Body of pancreas (tissue), 4 donors: ENCODE results near the gene ZDHHC17. TPM values are rescaled to one million over a fixed set of nuclear protein-coding genes. Genes with fewer than 3 reads are reported as not detected.
A peak's percentile ranks its signal among the peaks of the same experiment; 100 is the strongest.

ENCODE experiments used
- ATAC-seq: fragments of 150-250 bp; one replicate; pipeline ENCODE4 v1.9.1; 2016
- DNase-seq, 4 donors: peaks; one replicate each; pipeline ENCODE4 v3.0.0-alpha.2; 2019
- H3K27ac ChIP-seq, 4 donors: fragments of 200-600 bp; sonication (generic); 1 replicate in 3 of 4; 2 replicates in 1 of 4; pipeline versions ENCODE4 v1.5.1 to v1.6.1; 2016 to 2019; ENCODE audit warnings: mild to moderate bottlenecking in 1 of 4, mixed read lengths in 1 of 4, moderate library complexity in 1 of 4
- H3K27me3 ChIP-seq, 2 donors: fragments of 200-600 bp; sonication (generic); one replicate each; pipeline ENCODE4 v1.6.0; 2016; ENCODE audit warnings: mild to moderate bottlenecking in 1 of 2
- H3K36me3 ChIP-seq, 2 donors: fragments of 200-600 bp; sonication (generic); replicated peaks in 1 of 2; 2 replicates each; pipeline ENCODE4 v1.5.1; 2016; ENCODE audit warnings: low read depth in 2 of 2; ENCODE audit not compliant: insufficient read depth in 1 of 2
- H3K4me1 ChIP-seq: fragments of 200-600 bp; sonication (generic); one replicate; pipeline ENCODE4 v1.6.0; 2016
- H3K4me3 ChIP-seq, 2 donors: fragments of 200-600 bp; sonication (generic); 1 replicate in 1 of 2; 2 replicates in 1 of 2; pipeline ENCODE4 v1.5.1; 2016 to 2019
- H3K9me3 ChIP-seq, 3 donors: fragments of 200-600 bp; sonication (generic); 1 replicate in 2 of 3; 2 replicates in 1 of 3; pipeline ENCODE4 v1.5.1; 2016
- POLR2A ChIP-seq, 3 donors: fragments of 450-650 bp; IDR thresholded peaks; one replicate each; pipeline ENCODE4 v1.6.1; 2016; ENCODE audit warnings: antibody characterized with exemption in 3 of 3, mild to moderate bottlenecking in 2 of 3
- WGBS, 2 donors: methylation state at CpG; one replicate each; pipeline ENCODE4 v1.1.5; 2017; 5-methylcytosine and 5-hydroxymethylcytosine counted together
- intact Hi-C: fragments of 100-400 bp; cut with DNase I; formaldehyde crosslinking; loops from one replicate; pipeline ENCODE4 v1.15.1; 2023
- total RNA-seq, 2 donors: library from RNA; depleted of rRNA; stranded (reverse); fragments of >200 nt; gene quantifications; one replicate each; pipeline ENCODE4 v1.1.0, GENCODE V29; 2016
- TF ChIP-seq, protein P1 (sequence below), 7 experiments: fragments of 450-650 bp in 4 of 7; fragments of 200-600 bp in 3 of 7; sonication (generic) in 3 of 7; IDR thresholded peaks; one replicate each; pipeline ENCODE4 v1.5.1; 2016 to 2019; ENCODE audit warnings: antibody characterized with exemption in 7 of 7

The ZDHHC17 gene
- total RNA-seq, 2 donors from 2014 or later: 21.1 to 33.7 TPM

DNA sequence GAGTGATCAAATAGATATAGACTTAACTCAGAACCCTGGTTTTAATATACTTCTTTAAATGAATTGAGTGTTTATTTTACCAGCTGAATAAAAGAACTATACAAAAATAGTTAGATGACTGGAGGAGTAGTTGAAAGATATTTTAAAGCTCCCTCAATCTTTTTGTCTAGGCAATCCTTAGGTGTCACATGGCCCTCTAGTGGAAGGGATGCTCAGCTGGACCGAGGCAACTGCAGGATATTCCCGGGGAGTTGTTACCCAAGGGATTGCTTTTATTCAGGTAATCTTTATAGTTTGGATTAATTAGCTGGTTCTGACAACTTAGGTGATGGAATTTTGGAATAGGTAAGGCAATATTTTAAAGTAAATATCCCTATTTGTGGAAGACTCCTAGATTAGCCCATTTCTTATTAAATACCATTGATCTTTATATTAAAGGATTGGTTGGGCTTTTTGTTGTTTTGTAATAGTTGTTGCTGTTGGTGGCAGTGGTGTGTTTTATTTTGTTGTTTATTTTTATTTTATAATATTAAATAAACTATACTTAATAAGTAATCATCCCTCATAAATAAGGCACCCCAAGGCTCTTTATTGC, 57.1 kb downstream of the ZDHHC17 start:
- WGBS, 2 donors: 17 to 28% methylated on average over 2 of the region's 2 CpGs
- TF ChIP-seq, protein P1, sequence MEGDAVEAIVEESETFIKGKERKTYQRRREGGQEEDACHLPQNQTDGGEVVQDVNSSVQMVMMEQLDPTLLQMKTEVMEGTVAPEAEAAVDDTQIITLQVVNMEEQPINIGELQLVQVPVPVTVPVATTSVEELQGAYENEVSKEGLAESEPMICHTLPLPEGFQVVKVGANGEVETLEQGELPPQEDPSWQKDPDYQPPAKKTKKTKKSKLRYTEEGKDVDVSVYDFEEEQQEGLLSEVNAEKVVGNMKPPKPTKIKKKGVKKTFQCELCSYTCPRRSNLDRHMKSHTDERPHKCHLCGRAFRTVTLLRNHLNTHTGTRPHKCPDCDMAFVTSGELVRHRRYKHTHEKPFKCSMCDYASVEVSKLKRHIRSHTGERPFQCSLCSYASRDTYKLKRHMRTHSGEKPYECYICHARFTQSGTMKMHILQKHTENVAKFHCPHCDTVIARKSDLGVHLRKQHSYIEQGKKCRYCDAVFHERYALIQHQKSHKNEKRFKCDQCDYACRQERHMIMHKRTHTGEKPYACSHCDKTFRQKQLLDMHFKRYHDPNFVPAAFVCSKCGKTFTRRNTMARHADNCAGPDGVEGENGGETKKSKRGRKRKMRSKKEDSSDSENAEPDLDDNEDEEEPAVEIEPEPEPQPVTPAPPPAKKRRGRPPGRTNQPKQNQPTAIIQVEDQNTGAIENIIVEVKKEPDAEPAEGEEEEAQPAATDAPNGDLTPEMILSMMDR (IDR thresholded peaks at IDR 0.05): peak in 6 of 7 experiments; percentile 15 to 51 (median 34)
- no peak for TF ChIP-seq POLR2A (IDR thresholded peaks at IDR 0.05)
- intact Hi-C loops: no loop called here
- Histone ChIP-seq H3K36me3 (peaks cover 0 to 5% of the 10 kb centered on the region in 2 donors), H3K9me3 (no peaks in the 10 kb centered on the region), H3K27me3 (no peaks in the 10 kb centered on the region), H3K27ac (no peak overlapping the region), H3K4me1 (no peaks in the 10 kb centered on the region), H3K4me3 (no peak overlapping the region)
- peak in 3 of 4 donors; percentile 13 to 46 (median 23) for DNase-seq
- ATAC-seq: no peak

DNA sequence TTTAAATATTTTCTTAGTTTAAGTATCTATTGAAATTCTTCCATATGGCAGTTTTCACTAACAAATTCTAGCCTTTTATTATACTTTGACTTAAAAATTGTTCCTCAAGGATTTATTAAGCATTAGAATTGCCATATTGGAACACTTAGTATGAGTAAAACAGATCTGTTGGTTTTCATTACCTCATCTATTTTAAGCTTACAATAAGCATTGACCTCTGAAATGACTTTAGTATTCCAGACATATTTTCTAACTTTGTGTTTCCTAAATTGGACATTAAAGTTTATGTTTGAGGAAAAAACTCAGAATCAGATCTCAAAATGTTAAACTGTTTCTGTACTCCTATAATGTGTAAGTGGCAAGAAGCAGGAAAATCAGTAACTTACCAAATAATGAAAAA, 66.5 kb downstream of the ZDHHC17 start:
- H3K36me3 ChIP-seq: peaks cover 0 to 12% of the 10 kb centered on the region in 2 donors
- no peaks in the 10 kb centered on the region for H3K4me1 ChIP-seq
- H3K27ac ChIP-seq: no peak overlapping the region
- TF ChIP-seq POLR2A (IDR thresholded peaks at IDR 0.05): no peak
- TF ChIP-seq, protein P1 (IDR thresholded peaks at IDR 0.05): no peak
- intact Hi-C loops: no loop called here
- ATAC-seq: no peak
- DNase-seq: no peak
- H3K4me3 ChIP-seq: no peak overlapping the region
- no peaks in the 10 kb centered on the region for H3K27me3 ChIP-seq
- H3K9me3 ChIP-seq: no peaks in the 10 kb centered on the region

DNA sequence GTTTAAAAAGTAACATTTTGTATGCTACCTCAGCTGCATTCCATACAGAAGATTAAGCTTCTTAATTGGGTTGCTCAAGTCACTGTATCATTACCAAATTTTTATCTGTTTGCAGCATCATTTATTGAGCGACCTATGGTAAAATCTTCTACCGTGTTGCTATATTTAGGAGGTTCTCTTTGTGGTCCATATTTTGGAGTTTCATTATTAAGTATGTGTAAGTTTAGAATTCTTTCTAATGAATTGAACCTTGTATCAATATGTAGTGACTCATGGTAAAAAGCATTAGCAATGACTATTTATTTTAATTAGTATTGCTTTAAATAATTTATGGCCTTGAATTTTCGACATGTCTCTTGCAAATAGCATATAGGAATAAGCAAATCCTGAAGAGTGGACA, 72.7 kb downstream of the ZDHHC17 start:
- no peak for TF ChIP-seq POLR2A (IDR thresholded peaks at IDR 0.05)
- TF ChIP-seq, protein P1 (IDR thresholded peaks at IDR 0.05): no peak
- intact Hi-C loops: no loop called here
- H3K27me3 ChIP-seq: no peaks in the 10 kb centered on the region
- no peaks in the 10 kb centered on the region for H3K9me3 ChIP-seq
- WGBS, 2 donors: 79 to 94% methylated on average over 3 of the region's 3 CpGs
- H3K27ac ChIP-seq: no peak overlapping the region
- ATAC-seq (no peak), DNase-seq (no peak)
- peaks cover 8% of the 10 kb centered on the region for H3K4me1 ChIP-seq
- no peak overlapping the region for H3K4me3 ChIP-seq
- peaks cover 0 to 5% of the 10 kb centered on the region in 2 donors for H3K36me3 ChIP-seq

DNA sequence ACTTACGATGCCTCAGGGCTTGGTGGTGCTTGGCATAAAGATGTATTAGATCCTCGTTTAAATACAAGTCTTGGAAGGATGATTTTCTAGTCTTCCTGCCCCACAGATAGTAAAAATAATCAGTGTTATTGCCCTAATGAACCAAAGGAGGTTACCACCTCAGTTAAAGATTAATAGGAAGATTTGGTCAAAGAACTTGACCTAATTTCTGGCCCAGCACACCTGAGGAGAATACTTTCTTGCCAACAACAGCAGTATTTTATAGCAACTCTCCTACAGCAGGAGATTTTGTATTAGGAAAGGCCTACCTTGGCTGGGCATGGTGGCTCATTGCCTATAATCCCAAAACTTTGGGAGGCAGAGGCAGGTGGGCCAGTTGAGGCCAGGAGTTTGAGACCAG, 83.3 kb downstream of the ZDHHC17 start:
- Histone ChIP-seq H3K36me3 (peaks cover 5 to 10% of the 10 kb centered on the region in 2 donors), H3K4me1 (no peaks in the 10 kb centered on the region), H3K9me3 (no peaks in the 10 kb centered on the region), H3K4me3 (no peak overlapping the region), H3K27me3 (no peaks in the 10 kb centered on the region), H3K27ac (no peak overlapping the region)
- TF ChIP-seq, protein P1 (IDR thresholded peaks at IDR 0.05): no peak
- TF ChIP-seq POLR2A (IDR thresholded peaks at IDR 0.05): no peak
- DNase-seq: no peak
- WGBS, 2 donors: 76 to 79% methylated on average over 2 of the region's 2 CpGs
- intact Hi-C loops: no loop called here
- ATAC-seq: no peak

DNA sequence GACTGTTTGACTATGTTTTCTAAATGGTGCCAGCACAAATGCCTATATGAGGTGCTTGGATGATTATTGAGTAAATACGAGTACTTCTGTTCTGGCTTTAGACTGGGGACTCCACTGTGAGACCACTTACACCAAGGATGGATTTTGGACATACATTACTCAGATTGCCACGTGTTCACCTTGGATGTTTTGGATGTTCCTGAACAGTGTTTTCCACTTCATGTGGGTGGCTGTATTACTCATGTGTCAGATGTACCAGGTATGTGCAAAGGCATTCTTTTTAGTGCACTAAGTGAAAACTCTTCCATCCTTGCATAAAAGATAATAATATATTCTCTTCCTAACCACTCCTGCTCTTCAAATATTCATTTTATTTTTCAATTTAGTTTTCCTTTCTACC, 84.2 kb downstream of the ZDHHC17 start:
- no peak overlapping the region for H3K4me3 ChIP-seq
- 93 to 94% methylated on average over 2 of the region's 2 CpGs for WGBS, 2 donors
- no peak overlapping the region for H3K27ac ChIP-seq
- no peaks in the 10 kb centered on the region for H3K27me3 ChIP-seq
- intact Hi-C loops: no loop called here
- ATAC-seq (no peak), DNase-seq (no peak)
- H3K4me1 ChIP-seq: no peaks in the 10 kb centered on the region
- H3K9me3 ChIP-seq: no peaks in the 10 kb centered on the region
- H3K36me3 ChIP-seq: peaks cover 5 to 10% of the 10 kb centered on the region in 2 donors
- TF ChIP-seq POLR2A (IDR thresholded peaks at IDR 0.05): no peak
- TF ChIP-seq, protein P1 (IDR thresholded peaks at IDR 0.05): no peak
